ENCODE measurements around the gene SLC38A5.
A peak's percentile ranks its signal among the peaks of the same experiment; 100 is the strongest.
"Not testable (repeated sequence)": the region's sequence is repeated elsewhere in the genome, so short reads cannot be mapped to it uniquely, and the experiment has no call there.

Gene SLC38A5

GRCh38 chrX:48470110-48470832 is at the start of gene SLC38A5:
TSS of gene SLC38A5 (minus strand) at chrX:48470260. CDS start at chrX:48467924, 2,336 bp downstream.
- H3K4me1 Mint-ChIP-seq, result peaks cover 30% of the 10 kb centered on the region
- H3K27ac Mint-ChIP-seq, result peak within 1 kb of the TSS; percentile 99
- H3K4me3 Mint-ChIP-seq, result peak within 1 kb of the TSS; percentile 95
- peaks cover 18% of the 10 kb centered on the region for H3K36me3 Mint-ChIP-seq (ENCODE audit: low read depth)
- H3K9me3 Mint-ChIP-seq, result no peaks in the 10 kb centered on the region
- no peaks in the 10 kb centered on the region for H3K27me3 Mint-ChIP-seq
- ATAC-seq, result no peak
- DNase-seq, result no peak

GRCh38 chrX:48519481-48519880 is 49.4 kb upstream of the SLC38A5 start:
- not testable (repeated sequence) for H3K27ac Mint-ChIP-seq; H3K36me3 Mint-ChIP-seq (ENCODE audit: low read depth); ATAC-seq; H3K9me3 Mint-ChIP-seq; H3K4me3 Mint-ChIP-seq; DNase-seq; H3K27me3 Mint-ChIP-seq
- H3K4me1 Mint-ChIP-seq, result peaks cover 28% of the 10 kb centered on the region

GRCh38 chrX:48516987-48517386 is 46.9 kb upstream of the SLC38A5 start:
- H3K9me3 Mint-ChIP-seq, result no peaks in the 10 kb centered on the region
- H3K4me3 Mint-ChIP-seq, result no peak overlapping the region
- ATAC-seq (no peak), DNase-seq (no peak)
- no peak overlapping the region for H3K27ac Mint-ChIP-seq
- peaks cover 23% of the 10 kb centered on the region for H3K4me1 Mint-ChIP-seq
- no peaks in the 10 kb centered on the region for H3K27me3 Mint-ChIP-seq
- H3K36me3 Mint-ChIP-seq (ENCODE audit: low read depth), result peaks cover 5% of the 10 kb centered on the region

- Mint-ChIP-seq H3K27ac (no peak overlapping the region), H3K9me3 (no peaks in the 10 kb centered on the region), H3K4me3 (no peak overlapping the region), H3K36me3 (ENCODE audit: low read depth) (peaks cover 5% of the 10 kb centered on the region), H3K27me3 (no peaks in the 10 kb centered on the region), H3K4me1 (peaks cover 22% of the 10 kb centered on the region)
- DNase-seq (no peak), ATAC-seq (no peak)
Observed at GRCh38 chrX:48516285-48516684, 46.2 kb upstream of the SLC38A5 start.

- H3K4me1 Mint-ChIP-seq, result peaks cover 17% of the 10 kb centered on the region
- no peak for ATAC-seq
- no peaks in the 10 kb centered on the region for H3K27me3 Mint-ChIP-seq
- DNase-seq, result no peak
- H3K27ac Mint-ChIP-seq, result no peak overlapping the region
- no peaks in the 10 kb centered on the region for H3K9me3 Mint-ChIP-seq
- peaks cover 5% of the 10 kb centered on the region for H3K36me3 Mint-ChIP-seq (ENCODE audit: low read depth)
- H3K4me3 Mint-ChIP-seq, result no peak overlapping the region
Observed at GRCh38 chrX:48515842-48516241, 45.8 kb upstream of the SLC38A5 start.

GRCh38 chrX:48514868-48515460 is 44.9 kb upstream of the SLC38A5 start:
- ATAC-seq, result no peak
- H3K9me3 Mint-ChIP-seq, result no peaks in the 10 kb centered on the region
- peaks cover 6% of the 10 kb centered on the region for H3K36me3 Mint-ChIP-seq (ENCODE audit: low read depth)
- H3K27ac Mint-ChIP-seq, result no peak overlapping the region
- peaks cover 15% of the 10 kb centered on the region for H3K4me1 Mint-ChIP-seq
- no peaks in the 10 kb centered on the region for H3K27me3 Mint-ChIP-seq
- no peak overlapping the region for H3K4me3 Mint-ChIP-seq
- DNase-seq, result no peak

- no peak overlapping the region for H3K4me3 Mint-ChIP-seq
- no peak overlapping the region for H3K27ac Mint-ChIP-seq
- no peaks in the 10 kb centered on the region for H3K9me3 Mint-ChIP-seq
- H3K36me3 Mint-ChIP-seq (ENCODE audit: low read depth), result peaks cover 6% of the 10 kb centered on the region
- H3K4me1 Mint-ChIP-seq, result peaks cover 17% of the 10 kb centered on the region
- ATAC-seq (no peak), DNase-seq (no peak)
- H3K27me3 Mint-ChIP-seq, result no peaks in the 10 kb centered on the region
Observed at GRCh38 chrX:48514126-48514806, 44.2 kb upstream of the SLC38A5 start.

GRCh38 chrX:48513670-48514069 is 43.6 kb upstream of the SLC38A5 start:
- ATAC-seq (no peak), DNase-seq (no peak)
- no peaks in the 10 kb centered on the region for H3K27me3 Mint-ChIP-seq
- no peak overlapping the region for H3K4me3 Mint-ChIP-seq
- no peaks in the 10 kb centered on the region for H3K9me3 Mint-ChIP-seq
- H3K27ac Mint-ChIP-seq, result no peak overlapping the region
- peaks cover 6% of the 10 kb centered on the region for H3K36me3 Mint-ChIP-seq (ENCODE audit: low read depth)
- peaks cover 16% of the 10 kb centered on the region for H3K4me1 Mint-ChIP-seq

GRCh38 chrX:48512371-48512935 is 42.4 kb upstream of the SLC38A5 start:
- H3K9me3 Mint-ChIP-seq, result no peaks in the 10 kb centered on the region
- ATAC-seq, result no peak
- no peak overlapping the region for H3K4me3 Mint-ChIP-seq
- DNase-seq, result no peak
- no peaks in the 10 kb centered on the region for H3K27me3 Mint-ChIP-seq
- no peak overlapping the region for H3K27ac Mint-ChIP-seq
- peaks cover 16% of the 10 kb centered on the region for H3K4me1 Mint-ChIP-seq
- H3K36me3 Mint-ChIP-seq (ENCODE audit: low read depth), result peaks cover 6% of the 10 kb centered on the region

- Mint-ChIP-seq H3K9me3 (no peaks in the 10 kb centered on the region), H3K4me3 (no peak overlapping the region), H3K27me3 (no peaks in the 10 kb centered on the region), H3K36me3 (ENCODE audit: low read depth) (peaks cover 6% of the 10 kb centered on the region), H3K4me1 (peaks cover 13% of the 10 kb centered on the region), H3K27ac (no peak overlapping the region)
- DNase-seq (no peak), ATAC-seq (no peak)
Observed at GRCh38 chrX:48511560-48511959, 41.5 kb upstream of the SLC38A5 start.

GRCh38 chrX:48509619-48510018 is 39.6 kb upstream of the SLC38A5 start:
- ATAC-seq (peak; percentile 37), DNase-seq (no peak)
- H3K36me3 Mint-ChIP-seq (ENCODE audit: low read depth), result peaks cover 4% of the 10 kb centered on the region
- H3K9me3 Mint-ChIP-seq, result no peaks in the 10 kb centered on the region
- H3K4me3 Mint-ChIP-seq, result peak overlapping the region; percentile 89
- peak overlapping the region; percentile 77 for H3K27ac Mint-ChIP-seq
- H3K4me1 Mint-ChIP-seq, result peaks cover 13% of the 10 kb centered on the region
- no peaks in the 10 kb centered on the region for H3K27me3 Mint-ChIP-seq

GRCh38 chrX:48509245-48509590 is 39.2 kb upstream of the SLC38A5 start:
- peaks cover 2% of the 10 kb centered on the region for H3K36me3 Mint-ChIP-seq (ENCODE audit: low read depth)
- no peak for DNase-seq

GRCh38 chrX:48508400-48509244 is 38.6 kb upstream of the SLC38A5 start, which contains the start of gene PORCN:
TSS of gene PORCN (plus strand) at chrX:48508992. CDS start at chrX:48509821, 829 bp downstream.
- H3K36me3 Mint-ChIP-seq (ENCODE audit: low read depth), result peaks cover 2% of the 10 kb centered on the region
- H3K27ac Mint-ChIP-seq, result peak within 1 kb of the TSS; percentile 80
- peaks cover 13% of the 10 kb centered on the region for H3K4me1 Mint-ChIP-seq
- H3K4me3 Mint-ChIP-seq, result peak within 1 kb of the TSS; percentile 89
- H3K9me3 Mint-ChIP-seq, result no peaks in the 10 kb centered on the region
- DNase-seq (peak; percentile 81), ATAC-seq (peak; percentile 94)
- no peaks in the 10 kb centered on the region for H3K27me3 Mint-ChIP-seq

More at GRCh38 chrX:48509245-48509590, 39.2 kb upstream of the SLC38A5 start:
- ATAC-seq, result peak; percentile 12
- no peaks in the 10 kb centered on the region for H3K27me3 Mint-ChIP-seq
- H3K27ac Mint-ChIP-seq, result peak overlapping the region; percentile 77
- peak overlapping the region; percentile 89 for H3K4me3 Mint-ChIP-seq
- H3K4me1 Mint-ChIP-seq, result peaks cover 13% of the 10 kb centered on the region
- H3K9me3 Mint-ChIP-seq, result no peaks in the 10 kb centered on the region

GRCh38 chrX:48507246-48507645 is 37.2 kb upstream of the SLC38A5 start:
- Mint-ChIP-seq H3K9me3 (no peaks in the 10 kb centered on the region), H3K27me3 (no peaks in the 10 kb centered on the region), H3K4me1 (peaks cover 13% of the 10 kb centered on the region), H3K27ac (no peak overlapping the region), H3K4me3 (no peak overlapping the region), H3K36me3 (ENCODE audit: low read depth) (peaks cover 2% of the 10 kb centered on the region)
- DNase-seq (no peak), ATAC-seq (no peak)

All from activated naive CD8-positive, alpha-beta T cell treated with anti-CD3 and anti-CD28 coated beads, Interleukin-2, amount 50 U/mL, for 24 hours (primary cell).